Stimulated activated CD8-positive, alpha-beta memory T cell treated with anti-CD3 and anti-CD28 coated beads, Interleukin-12 subunit alpha, Interleukin-12 subunit beta, amount 100 ng/mL, for 1 hour (primary cell): Measurements from ENCODE around the gene NAALADL2.
"Not testable (repeated sequence)": the region's sequence is repeated elsewhere in the genome, so short reads cannot be mapped to it uniquely, and the experiment has no call there.

Experiments used
- DNase-seq: peaks from one replicate; pipeline ENCODE4 v3.0.0-alpha.2; 2020; ENCODE audit warnings: low read depth

NAALADL2 gene

DNA sequence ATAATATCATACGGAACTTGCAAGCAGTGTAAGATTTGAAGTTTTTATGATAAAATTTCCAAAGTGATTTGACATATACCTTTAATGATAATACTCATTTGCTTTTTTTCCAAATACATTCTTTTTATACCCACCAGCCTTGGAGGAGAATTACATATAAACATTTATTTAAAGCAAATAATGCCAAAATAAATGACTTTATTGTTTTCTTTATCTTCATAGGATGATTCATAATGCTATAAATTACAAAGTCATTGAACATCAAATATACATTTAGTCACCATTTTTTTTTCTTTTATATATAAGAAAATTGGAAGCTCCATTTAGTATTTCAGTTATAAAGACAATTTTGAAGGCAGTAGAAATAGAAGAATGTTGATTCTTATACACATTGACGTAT lies 450.9 kb downstream of the NAALADL2 start:
- DNase-seq, result no peak

- no peak for DNase-seq
Observed at GRCh38 chr3:175311404-175311803, 452.3 kb downstream of the NAALADL2 start.

- DNase-seq, result no peak
Observed at GRCh38 chr3:175311946-175312345, 452.8 kb downstream of the NAALADL2 start.

- no peak for DNase-seq
Observed at GRCh38 chr3:175312791-175313190, 453.7 kb downstream of the NAALADL2 start.

GRCh38 chr3:175316799-175317198 lies 457.7 kb downstream of the NAALADL2 start:
- no peak for DNase-seq

DNA sequence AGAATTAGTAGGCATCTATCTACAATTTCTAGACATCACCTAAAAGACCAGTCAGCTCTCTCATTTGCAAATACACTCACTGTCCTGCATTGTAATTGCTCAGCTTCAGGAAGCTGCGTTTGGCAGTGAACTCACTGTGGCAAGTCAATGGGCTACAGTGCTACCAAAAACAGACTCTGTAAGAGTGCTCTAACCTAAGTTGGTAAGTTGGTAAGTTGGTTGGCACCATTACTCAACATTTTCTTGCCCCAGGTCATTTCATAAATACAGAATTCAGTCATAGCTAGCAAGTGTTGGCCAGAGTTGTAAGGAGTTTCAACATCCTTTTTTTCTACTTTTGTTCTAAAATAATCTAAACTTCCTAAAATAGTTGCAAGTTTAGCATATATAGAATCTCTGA lies 466.3 kb downstream of the NAALADL2 start:
- no peak for DNase-seq

- DNase-seq, result no peak
Observed at GRCh38 chr3:175326041-175326440, 466.9 kb downstream of the NAALADL2 start.

- DNase-seq, result no peak
Observed at GRCh38 chr3:175329373-175329772, 470.2 kb downstream of the NAALADL2 start.

- no peak for DNase-seq
Observed at GRCh38 chr3:175335229-175335628, 476.1 kb downstream of the NAALADL2 start.

DNA sequence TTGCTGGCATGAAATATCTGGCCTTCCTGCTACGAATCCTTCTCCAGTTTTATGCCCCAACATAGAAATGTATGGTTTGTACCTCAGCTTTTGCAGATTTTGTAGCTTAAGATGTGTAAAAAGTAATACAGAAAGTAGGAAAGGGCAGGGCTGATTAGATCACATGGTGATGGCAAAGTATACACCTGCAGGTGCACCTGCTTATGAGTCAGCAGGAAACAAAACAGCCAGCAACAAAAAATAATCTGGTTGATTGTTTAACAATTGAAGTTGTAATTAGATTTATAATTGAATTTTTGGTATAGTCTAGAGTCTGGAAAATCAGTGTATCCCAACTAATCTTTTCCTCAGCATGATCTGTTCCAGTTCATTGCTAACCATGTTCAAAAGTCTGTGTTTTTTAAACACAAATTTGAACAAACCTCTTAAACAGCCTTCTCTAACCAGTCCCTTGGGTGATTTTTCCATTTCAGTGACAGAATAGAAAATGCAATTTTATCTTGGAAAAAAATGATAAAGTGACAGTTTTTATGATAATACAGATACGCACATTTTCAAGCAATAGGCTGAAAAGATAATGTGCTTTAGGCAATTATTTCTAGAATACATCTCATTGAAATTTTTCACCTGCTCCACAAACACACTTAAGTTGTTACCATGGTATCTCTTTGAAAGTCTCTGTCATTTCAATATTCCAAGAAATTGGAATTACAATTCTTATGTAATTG lies 477.4 kb downstream of the NAALADL2 start:
- DNase-seq, result no peak

DNA sequence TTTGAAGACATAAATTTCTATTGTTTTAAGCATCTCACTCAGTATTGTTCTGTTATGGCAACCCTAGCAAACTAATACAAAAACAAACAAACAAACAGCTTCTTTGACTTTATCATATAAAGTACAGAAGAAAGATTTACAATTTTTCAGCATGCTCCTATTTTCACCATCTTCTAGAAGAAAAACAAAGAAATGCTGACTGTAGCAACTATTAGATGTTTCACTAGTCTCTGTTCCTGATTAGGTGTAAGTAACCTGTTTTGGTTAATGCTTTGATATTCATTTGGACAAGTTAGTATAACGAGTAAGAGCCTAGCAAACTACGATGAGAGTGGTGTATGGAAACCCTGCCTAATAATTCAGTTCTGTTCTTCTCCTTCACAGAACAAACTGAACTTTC lies 478.5 kb downstream of the NAALADL2 start:
- DNase-seq, result no peak

GRCh38 chr3:175338775-175339535 lies 479.8 kb downstream of the NAALADL2 start:
- no peak for DNase-seq

- no peak for DNase-seq
Observed at GRCh38 chr3:175340338-175341015, 481.3 kb downstream of the NAALADL2 start.

- no peak for DNase-seq
Observed at GRCh38 chr3:175342196-175342595, 483.1 kb downstream of the NAALADL2 start.

- DNase-seq, result no peak
Observed at GRCh38 chr3:175343946-175344345, 484.8 kb downstream of the NAALADL2 start.

DNA sequence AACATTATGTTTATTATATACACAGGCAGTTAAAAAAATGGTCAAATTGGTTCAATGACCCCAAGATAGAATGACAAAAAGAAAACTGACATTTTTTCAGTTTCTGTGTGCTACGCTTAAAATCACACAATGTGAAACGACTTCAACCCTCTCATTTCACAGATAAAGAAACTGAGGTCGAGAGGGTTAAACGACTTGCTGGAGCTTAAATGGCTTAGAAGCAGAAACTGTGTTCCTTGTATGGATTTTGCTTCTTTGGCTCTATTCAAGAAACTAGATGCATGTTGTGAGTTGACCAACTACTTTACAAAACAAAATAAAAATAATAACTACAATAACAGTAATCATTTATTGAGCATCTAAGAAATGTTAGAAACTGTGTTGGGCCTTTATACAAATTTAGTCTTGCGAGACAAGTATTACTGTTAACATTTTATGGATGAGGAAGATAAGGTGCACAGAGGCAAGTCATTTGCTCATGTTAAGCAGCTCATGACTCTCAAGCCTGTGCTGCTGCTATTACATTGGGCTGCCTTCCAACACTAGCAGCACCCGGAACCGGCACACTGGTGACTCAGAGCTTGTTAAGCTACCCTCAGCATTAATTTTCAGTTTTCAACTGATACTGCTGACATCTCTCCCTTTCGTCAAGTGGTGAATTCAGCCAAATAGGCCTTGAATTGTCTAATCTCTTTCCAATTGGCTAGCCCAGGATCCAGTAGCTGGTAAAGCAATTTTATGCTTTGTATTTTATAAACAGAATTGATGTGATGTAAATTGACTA lies 487.6 kb downstream of the NAALADL2 start:
- DNase-seq, result no peak

DNA sequence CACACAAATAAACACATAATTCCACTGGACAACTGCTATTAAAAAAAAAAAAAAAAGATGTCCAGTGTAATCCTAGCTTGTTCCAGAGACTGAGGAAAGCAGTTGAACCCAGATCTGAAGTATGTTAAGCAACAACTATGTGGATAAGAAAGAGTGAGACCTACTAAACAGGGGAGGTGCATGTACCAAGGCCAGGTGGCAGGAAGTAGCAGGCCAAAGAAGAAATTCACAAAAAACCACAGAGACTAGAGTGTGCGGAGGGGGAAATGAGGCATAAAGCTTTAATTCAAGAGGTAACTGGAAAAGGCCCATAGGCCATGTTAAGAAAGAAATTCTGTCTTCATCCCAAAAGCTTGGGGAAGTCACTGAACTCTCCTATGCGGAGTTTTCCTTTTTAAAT lies 490.0 kb downstream of the NAALADL2 start:
- DNase-seq, result no peak

DNA sequence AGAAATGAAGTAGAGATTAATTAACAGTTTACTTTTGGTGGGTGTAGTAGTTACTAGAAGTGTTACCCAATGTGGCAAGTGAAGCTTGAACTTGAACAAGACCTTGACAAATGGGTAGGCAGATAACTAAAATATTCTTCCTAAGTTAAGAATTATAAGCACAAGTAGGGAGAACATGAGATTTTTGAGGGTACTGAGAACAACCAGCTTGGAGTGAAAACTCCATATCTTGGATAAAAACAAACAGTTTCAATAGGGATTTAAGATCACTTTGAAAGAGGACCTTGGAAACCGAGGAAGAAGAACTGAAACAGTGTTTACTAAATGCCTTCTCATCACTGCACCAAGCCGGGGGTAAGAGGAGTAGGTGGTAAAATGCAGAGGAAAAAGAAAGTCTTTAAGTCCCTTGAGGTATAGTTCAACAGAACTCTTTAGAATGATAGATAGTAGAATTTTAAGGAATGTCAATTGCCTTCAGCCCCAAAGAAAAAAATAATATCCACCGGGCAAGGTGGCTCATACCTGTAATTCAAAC lies 496.7 kb downstream of the NAALADL2 start:
- DNase-seq, result no peak

DNA sequence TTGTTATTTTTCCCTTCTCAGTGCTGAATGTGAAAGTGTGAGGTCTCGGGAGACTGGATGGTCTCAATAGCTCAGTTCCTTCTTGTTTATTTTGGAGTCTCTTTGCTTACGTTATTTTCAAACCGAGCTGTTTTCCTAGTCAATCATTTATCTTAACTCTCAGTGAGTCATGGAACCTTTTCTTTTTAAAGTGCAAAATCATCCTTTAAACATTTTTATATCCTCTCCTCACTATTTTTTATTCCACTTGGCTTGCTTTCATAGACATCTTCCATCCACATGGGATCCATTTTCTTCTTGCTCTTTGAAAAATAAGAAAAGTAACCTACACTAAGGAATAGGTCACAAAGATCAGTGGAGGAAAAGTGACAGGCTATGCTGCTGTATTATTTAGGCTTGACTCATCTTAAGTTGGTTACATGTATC lies 497.8 kb downstream of the NAALADL2 start:
- DNase-seq, result no peak

GRCh38 chr3:175357758-175358157 lies 498.6 kb downstream of the NAALADL2 start:
- no peak for DNase-seq

- DNase-seq, result no peak
Observed at GRCh38 chr3:175358935-175359334, 499.8 kb downstream of the NAALADL2 start.

DNA sequence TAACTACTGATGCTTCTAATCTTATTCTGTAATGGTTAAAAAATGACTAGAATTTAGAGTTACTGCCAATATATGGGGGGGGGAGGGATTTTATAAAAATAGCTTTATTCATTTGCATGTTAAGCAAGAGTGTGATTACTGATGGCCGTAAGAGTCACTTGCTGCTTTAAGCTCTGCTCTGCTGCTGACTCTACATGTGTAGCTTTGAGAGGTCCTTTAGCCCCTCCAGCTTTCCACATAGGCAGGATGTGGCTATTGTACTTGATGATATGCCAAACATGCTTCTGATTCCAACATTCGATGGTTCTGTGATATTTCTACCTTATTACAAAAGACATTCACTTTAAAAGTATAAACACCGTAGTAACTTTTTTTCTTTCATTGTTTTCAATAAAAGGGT lies 511.3 kb downstream of the NAALADL2 start:
- DNase-seq, result not testable (repeated sequence)
